ENCODE data around the gene PIH1D1.

The PIH1D1 gene

DNA sequence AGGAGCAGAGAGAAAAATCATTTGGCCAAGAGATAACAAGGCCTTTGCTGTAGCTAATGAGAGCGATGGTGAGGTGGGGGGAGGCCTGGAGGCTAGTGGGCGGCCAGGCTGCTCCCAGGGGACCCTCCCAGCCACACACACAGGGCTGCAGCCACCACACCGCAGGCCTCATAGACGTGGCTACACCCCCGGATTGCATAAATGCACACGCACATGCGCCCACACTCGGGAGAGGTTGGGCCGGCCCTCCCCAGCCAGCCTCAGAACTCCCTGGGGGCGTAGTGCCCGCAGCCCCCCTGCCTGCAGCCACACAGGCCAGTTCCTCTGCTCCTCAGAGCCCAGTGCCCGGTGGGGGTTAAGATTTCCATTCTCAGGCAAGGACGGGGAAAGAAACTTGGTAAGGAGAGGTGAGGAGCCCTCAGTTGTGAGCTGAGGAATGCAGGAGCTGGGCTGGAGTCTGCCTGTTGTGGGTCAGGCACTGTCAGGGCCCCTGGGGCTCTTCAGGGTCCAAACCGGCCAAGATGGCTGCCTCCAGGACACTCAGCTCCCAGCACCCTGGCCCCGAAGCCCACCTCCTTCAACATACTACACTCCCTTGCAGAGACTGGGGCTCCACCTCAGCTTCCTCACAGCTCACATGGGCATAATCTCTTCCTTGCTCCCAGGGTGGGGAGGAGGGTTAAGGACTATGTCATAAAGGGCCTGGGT, 36.4 kb downstream of the PIH1D1 start:
- DNase-seq = no peak

DNA sequence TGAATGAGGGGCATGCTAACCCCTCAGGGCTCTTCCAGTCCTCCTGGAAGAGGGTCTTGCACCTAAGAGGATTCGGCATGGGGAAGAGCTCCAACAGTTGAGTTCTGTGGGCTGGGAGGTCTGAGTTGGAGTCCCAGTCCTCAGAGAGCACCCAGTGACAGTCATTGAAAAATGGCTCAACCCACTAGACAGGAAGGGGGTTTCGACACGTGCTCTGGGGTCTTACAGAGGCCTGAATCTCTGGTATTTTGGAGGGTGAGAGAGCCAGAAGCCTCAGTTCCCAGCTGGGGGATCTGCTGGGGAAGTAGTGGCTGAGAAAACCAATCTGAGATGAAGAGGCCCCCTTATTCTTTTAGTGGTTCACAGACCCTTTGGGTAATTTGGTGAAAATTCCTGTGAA, 37.4 kb downstream of the PIH1D1 start:
- DNase-seq = no peak

DNA sequence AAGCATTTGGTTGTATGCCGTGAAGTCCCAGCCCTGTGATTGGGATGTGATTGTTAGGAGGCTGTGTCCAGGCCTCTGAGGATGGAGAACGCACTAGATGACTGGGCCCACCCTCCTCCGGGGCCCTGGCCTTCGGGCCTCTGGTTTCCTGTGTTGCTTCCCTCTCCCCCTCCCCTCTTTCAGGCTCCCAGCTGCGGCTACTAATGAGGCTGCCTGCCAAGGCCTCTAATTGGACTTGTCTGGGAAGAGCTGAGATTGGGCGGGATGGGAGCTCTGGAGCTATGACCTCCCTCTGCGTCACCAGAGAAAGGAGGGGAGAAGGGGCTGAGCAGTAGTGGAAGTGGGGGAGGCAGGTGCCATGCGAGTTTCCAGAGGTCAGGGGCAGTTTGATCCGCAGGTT, 38.3 kb downstream of the PIH1D1 start:
- DNase-seq = peak in 2 of 3 experiments; percentile 24 to 54

DNA sequence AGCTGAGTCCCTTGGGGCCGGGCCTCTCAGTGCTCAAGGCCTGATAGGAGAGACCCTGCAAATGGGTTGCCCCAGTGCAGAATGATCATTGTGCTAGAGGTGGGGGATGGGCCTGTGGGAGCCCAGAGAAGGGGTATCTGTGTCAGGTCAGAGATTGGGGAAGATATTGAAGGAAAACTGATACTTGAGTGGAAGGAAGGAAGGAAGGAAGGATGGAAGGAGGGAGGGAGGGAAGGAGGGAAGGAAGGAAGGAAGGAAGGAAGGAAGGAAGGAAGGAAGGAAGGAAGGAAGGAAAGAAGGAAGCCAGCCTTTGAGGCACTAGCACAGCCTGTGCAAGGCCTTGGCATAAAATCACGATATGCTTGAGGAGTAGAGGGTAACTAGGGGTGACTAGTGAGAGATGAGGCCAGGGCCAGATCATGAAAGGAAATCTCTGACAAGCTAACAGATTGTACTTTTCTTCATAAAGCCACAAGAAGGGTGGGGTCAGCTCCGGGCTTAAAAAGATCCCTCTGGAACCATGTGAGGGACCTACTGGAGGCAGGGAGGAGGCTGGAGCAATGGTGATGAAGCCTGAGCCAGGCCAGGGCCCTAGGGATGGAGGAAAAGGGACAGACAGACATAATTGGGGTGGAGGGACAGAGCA, 39.8 kb downstream of the PIH1D1 start:
- DNase-seq = no peak

DNA sequence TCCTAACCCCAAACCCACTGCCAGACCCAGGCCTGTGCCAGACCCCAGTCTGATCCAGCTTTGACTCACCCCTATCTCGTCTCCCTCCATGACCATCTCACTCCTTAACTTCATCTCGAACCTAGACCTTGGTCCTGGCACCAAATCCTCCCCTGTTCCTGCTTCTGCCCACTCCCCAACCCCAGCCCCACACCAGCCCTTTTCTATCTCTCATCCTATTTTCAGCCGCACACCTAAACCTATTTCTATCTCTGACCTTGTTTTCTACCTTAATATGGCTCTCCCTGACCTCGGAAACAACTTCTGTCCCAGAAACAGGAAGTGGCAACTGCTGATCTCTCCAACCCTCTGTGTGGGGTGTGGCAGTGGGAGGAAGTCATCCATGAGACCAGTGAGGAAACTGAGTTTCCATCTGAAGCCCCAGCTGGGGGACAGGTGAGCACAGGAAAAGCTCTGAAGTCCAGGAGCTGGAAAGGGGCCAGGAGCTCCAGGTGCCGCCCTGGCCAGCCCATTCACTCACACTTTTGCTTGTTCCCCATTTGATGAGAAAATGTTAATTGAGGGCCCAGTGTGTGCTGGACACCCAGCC, 42.1 kb downstream of the PIH1D1 start:
- DNase-seq = peak in 1 of 3 experiments; percentile 5

DNA sequence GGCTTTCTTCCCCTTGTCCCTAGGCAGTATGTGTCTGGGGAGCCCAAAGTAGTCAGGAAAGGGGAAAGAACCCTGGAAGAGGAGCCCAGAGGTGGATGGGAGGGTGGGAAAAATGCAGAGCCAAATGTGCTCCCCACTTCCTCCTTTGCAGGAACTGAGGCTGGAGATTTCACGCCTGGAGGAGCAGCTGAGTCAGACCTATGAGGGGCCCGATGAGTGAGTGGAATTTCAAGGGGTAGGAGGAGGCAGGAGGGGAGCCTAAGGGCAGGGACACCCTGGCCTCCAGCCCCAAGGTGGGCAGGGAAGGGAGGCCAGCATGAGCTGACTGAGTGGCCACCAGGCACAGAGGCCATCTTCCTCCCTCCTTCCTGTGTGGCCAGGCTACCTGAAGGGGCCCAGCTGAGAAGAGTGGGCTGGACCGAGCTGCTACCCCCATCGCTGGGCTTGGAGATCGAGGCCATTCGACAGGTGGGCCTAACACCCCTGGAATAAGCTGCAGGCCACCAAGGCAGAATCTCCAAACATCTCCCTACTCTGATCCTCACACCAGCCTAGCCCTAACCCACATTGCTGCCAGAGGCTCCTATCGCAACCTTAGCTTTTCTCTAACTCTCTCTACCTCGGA, 42.7 kb downstream of the PIH1D1 start:
- DNase-seq = no peak

DNA sequence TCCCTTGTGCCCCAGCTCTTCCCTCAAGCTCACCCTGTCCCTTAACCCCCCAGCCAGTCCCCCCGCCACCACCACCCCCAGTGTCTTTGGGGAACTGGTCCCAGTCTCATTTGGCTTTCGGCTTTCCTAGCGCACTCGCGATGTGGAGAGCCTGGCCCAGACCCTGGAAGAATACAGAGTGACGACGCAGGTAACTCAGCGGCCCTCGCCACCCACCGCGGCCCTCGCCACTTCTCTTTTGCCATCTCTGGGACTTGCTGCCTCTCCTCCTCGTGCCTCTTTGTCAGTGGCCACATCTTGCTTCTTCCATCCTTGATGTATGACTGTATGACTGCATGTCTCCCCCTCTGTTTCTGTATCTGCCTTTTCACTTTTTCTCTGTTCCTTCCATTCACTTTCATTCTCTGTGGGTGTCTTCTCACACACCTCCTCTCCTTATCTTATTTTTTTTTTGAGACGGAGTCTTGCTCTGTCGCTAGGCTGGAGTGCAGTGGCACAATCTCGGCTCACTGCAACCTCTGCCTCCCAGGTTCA, 44.1 kb downstream of the PIH1D1 start:
- DNase-seq = no peak

DNA sequence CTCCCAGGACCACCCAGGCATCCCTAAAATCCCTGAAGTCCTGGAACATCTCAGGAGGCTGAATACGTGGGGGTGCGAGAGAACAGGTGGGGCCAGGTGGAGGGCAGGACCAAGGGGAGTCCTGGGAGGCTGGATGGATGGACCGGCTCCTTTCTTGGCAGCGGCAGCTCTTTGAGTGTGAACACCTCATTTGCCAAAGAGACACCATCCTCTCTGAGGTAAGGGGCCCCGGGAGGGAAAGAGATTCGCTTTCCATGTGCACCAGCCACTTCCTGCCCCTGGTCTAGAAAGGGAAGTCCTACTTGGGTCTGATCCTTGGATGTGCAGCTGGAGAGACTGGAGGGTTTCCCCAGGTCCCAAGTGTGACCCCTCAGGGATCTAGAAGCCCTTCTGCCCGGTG, 44.5 kb downstream of the PIH1D1 start:
- no peak for DNase-seq

DNA sequence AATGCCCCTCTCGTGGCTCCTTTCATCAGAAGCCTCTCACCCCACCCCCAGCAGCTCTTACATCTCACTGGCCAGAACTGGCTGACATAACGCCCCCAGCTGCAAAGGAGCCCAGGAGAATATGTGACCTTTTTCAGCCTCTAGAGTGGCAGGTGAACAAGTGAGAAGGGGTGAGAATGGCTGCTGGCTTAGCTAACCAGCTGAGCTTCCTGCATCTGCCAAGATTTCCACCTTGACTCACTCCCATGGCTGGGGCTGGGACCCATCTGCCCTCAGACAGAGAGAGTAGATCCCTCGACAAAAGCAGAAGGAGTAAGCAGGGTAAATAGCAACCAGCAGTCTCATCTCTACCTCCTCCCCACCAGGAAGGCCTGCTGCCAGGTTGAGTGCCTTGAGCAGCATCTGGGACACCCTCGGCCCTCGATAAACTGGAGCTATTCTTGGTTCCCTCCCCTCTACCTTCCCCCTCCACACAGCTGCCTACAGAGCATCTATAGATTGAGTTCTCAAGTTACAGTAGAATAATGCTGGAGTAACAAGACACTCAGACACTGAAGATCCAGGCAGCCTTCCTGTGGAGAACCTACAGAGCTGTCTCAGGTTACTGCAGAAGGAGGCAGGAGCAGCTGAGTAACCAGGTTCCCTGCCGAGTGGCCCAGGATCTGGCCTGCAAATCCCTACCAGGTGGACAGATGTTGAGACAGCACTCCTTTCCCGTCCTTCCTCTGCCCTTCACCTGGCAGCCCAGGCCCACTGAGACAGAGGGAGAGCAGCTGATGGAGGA, 48.0 kb downstream of the PIH1D1 start:
- DNase-seq = peak; percentile 45 to 98 (median 84)

DNA sequence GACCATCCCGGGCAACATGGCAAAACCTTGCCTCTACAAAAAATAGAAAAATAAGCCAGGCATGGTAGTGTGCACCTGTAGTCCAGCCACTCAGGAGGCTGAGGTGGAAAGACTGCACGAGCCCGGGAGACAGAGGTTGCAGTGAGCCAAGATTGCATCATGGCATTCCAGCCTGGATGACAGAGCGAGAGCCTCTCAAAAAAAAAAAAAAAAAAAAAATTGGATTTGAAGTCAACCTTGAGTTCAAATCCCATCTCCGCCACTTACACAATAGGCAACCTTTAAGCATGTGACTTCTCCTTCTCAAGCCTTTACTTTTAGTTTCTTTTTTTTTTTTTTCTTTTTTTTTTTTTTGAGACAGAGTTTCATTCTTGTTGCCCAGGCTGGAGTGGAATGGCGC, 51.6 kb downstream of the PIH1D1 start:
- no peak for DNase-seq

DNA sequence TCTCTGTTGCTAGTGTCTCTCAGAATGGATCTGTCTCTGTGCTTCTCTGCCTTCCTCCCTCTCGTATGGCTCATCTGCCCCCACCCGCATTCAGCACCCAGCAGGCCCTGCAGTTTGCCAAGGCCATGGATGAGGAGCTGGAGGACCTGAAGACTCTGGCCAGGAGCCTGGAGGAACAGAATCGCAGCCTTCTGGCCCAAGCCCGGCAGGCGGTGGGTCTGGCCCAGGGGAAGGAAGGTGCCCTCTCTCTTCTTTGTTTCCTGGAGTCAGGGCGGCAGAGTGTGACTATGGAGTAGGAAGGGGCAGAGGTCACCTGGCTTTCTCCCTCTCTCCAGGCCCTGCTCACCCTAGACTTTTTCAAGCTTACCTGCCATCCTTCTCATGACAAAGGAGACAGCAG, 52.7 kb downstream of the PIH1D1 start:
- no peak for DNase-seq

DNA sequence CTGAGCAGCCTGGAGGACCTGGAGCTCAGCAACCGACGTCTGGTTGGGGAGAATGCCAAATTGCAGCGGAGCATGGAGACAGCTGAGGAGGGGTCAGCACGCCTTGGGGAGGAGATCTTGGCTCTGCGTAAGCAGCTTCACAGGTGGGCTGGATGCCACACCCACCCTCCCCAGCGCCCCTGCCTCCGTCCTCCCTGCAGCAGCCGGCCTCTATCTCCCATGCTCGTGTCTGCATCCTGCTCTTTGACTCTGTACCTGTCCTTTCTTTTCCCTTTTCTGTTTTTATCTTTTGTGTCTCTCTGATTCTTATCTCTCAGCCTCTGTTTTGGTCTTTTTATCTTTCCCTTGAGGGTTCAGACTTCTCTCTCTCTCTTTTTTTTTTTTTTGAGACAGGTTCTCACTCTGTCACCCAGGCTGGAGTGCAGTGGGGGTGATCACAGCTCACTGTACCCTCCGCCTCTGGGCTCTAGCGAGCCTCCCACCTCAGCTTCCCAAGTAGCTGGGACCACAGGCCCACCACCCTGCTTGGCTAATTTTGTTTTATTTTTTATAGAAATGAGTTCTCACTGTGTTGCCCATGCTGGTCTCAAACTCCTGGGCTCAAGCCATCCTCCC, 53.5 kb downstream of the PIH1D1 start:
- DNase-seq = no peak

DNA sequence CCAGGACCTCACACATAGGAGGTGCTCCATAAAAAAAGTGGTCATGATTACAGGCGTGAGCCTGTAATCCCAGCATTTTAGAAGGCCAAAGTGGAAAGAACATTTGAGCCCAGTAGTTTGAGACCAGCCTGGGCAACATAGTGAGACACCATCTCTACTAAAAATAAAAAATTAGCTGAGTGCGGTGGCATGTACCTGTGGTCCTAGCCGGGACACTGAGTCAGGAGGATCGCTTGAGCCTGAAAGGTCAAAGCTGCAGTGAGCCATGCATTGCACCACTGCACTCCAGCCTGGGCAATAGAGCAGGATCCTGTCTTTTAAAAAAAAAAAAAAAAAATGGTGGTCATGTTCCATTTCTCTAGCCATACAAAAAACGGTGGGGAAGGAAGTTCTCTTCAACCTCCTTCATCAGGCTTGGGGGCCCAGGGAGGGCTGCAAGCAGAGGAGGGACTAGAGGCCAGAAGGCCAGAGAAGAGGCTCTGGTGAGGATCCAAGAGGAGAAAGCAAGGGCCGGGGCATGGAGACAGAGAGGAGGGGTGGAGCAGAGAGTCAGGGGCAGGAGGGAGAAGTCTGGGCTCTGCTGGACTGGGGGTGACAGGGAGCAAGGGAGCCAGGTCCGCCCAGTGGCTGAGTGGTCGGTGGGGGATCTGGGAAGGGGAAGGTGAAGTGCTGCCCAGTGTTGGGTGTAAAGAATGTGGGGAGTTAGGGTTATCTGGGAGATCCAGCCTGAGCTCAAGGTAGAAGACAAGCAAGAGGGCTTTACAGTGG, 54.7 kb downstream of the PIH1D1 start:
- DNase-seq = no peak

All from NCI-H1417 (cell line).